Heart left ventricle (tissue), 16 donors: Measurements from ENCODE around the gene TRIM25. TPM values are rescaled to one million over a fixed set of nuclear protein-coding genes. Genes with fewer than 3 reads are reported as not detected.

Experiments used
- ATAC-seq, 4 donors: fragments of 200-7000 bp; cut with Tn5 transposase; one replicate each; pipeline ENCODE4 v1.9.1; 2020 to 2022; ENCODE audit warnings: moderate library complexity in 4 of 4, mild to moderate bottlenecking in 3 of 4, moderate number of reproducible peaks in 1 of 4
- DNase-seq, 5 donors: peaks; one replicate each; pipeline ENCODE4 v3.0.0-alpha.2; 2020
- H3K27ac ChIP-seq, 12 donors: fragments of 200-600 bp; sonication (generic) in 4 of 12; one replicate each; pipeline versions ENCODE4 v1.5.0 to v1.8.0; 2016 to 2022; ENCODE audit warnings: mild to moderate bottlenecking in 2 of 12
- H3K27me3 ChIP-seq, 9 donors: fragments of 200-600 bp; sonication (generic) in 2 of 9; one replicate each; pipeline versions ENCODE4 v1.5.1 to v1.8.0; 2016 to 2022; ENCODE audit warnings: mild to moderate bottlenecking in 3 of 9
- H3K36me3 ChIP-seq, 9 donors: fragments of 200-600 bp; sonication (generic) in 2 of 9; one replicate each; pipeline versions ENCODE4 v1.5.0 to v1.8.0; 2018 to 2022; ENCODE audit warnings: mild to moderate bottlenecking in 2 of 9
- H3K4me1 ChIP-seq, 12 donors: fragments of 200-600 bp; sonication (generic) in 4 of 12; one replicate each; pipeline versions ENCODE4 v1.5.0 to v1.8.0; 2016 to 2022; ENCODE audit warnings: mild to moderate bottlenecking in 3 of 12
- H3K4me3 ChIP-seq, 12 donors: fragments of 200-600 bp; sonication (generic) in 4 of 12; one replicate each; pipeline versions ENCODE4 v1.5.0 to v1.8.0; 2017 to 2022; ENCODE audit warnings: mild to moderate bottlenecking in 9 of 12, moderate library complexity in 4 of 12
- H3K9me3 ChIP-seq, 12 donors: fragments of 200-600 bp; sonication (generic) in 4 of 12; one replicate each; pipeline versions ENCODE4 v1.5.0 to v1.8.0; 2016 to 2022; ENCODE audit warnings: mild to moderate bottlenecking in 1 of 12
- CTCF ChIP-seq, 12 donors: fragments of 200-600 bp; sonication (generic) in 4 of 12; IDR thresholded peaks; one replicate each; pipeline versions ENCODE4 v1.5.0 to v1.8.0; 2018 to 2022; ENCODE audit warnings: antibody characterized with exemption in 12 of 12, mild to moderate bottlenecking in 5 of 12
- POLR2A ChIP-seq, 2 donors: fragments of 450-650 bp; IDR thresholded peaks; one replicate each; pipeline ENCODE4 v1.6.1; 2017; ENCODE audit warnings: antibody characterized with exemption in 2 of 2, mild to moderate bottlenecking in 2 of 2, moderate library complexity in 2 of 2
- WGBS, 4 donors: extraction: QIAGEN DNeasy Blood & Tissue Kit in 2 of 4; methylation state at CpG; one replicate each; pipeline versions ENCODE4 v1.1.5 to v1.1.7; 2013 to 2018; 5-methylcytosine and 5-hydroxymethylcytosine counted together
- intact Hi-C, 10 donors: fragments of 100-400 bp; cut with DNase I; formaldehyde crosslinking; loops; one replicate each; pipeline versions ENCODE4 v1.11.1 to v1.14.2; 2022
- polyA plus RNA-seq, 2 donors: library from polyadenylated mRNA; stranded (reverse); fragments of 200-250 nt; gene quantifications; one replicate each; pipeline ENCODE4 v1.2.3, GENCODE V29; 2013
- total RNA-seq, 9 donors: library from RNA; depleted of rRNA in 2 of 9; stranded (reverse); fragments of >200 nt in 2 of 9; fragmentation: NEBNext Ultra II Directional in 3 of 9; extraction: Animal tissue kit (Norgen Biotek cat#: 25700) in 3 of 9; gene quantifications; one replicate each; pipeline versions ENCODE4 v1.1.0 to v1.2.4, GENCODE V29; 2016 to 2023
- donor health status: ischemic (EF 13 %, LVEDD 7.1; RV severe dilation, severe dysfunction).
- donor health status: healthy with polysubstance abuse.
- donor health status: DM: no; HTN: yes; CAD: no.
- donor health status: DM: no; HTN: no; CAD: no.
- donor health status: ischemic (EF 25% LVEDD 6.9; RV normal size, moderate dysfunction).
- donor health status: ischemic (EF 25% LVEDD 5.7; RV mildly dilated, moderate dysfunction).
- donor health status: healthy.
- donor health status: DM: yes; HTN: yes; CAD: no.
- donor health status: ischemic (EF 35%, LVEDD 5.7; RV mildly dilated, moderate dysfunction).
- donor health status: nonischemic (EF 11% LVEDD 7.7; RV severe dilation, severe dysfunction).
- donor health status: DM: yes; HTN: yes; CAD: no.
- donor health status: PGD.
- donor health status: ischemic (EF 29% LVEDD 5.4; RV normal size, mild dysfunction).
- donor health status: nonischemic (EF 23%, LVEDD 6.1; RV moderate dilation, normal function).

Gene TRIM25
- total and polyA plus RNA-seq, 11 donors = 9.2 to 55.9 (median 14.9) TPM

GRCh38 chr17:56928586-56928985 is 14.7 kb upstream of the TRIM25 start:
- TF ChIP-seq CTCF (IDR thresholded peaks at IDR 0.05) (no peak), POLR2A (IDR thresholded peaks at IDR 0.05) (no peak)
- ATAC-seq (no peak), DNase-seq (no peak)
- no peak overlapping the region for H3K27ac ChIP-seq
- no peaks in the 10 kb centered on the region for H3K27me3 ChIP-seq
- intact Hi-C loops = no loop called here
- no peak overlapping the region for H3K4me3 ChIP-seq
- H3K9me3 ChIP-seq = peaks cover 0 to 26% (median 2%) of the 10 kb centered on the region in 12 donors
- no peaks in the 10 kb centered on the region for H3K4me1 ChIP-seq
- peaks cover 0 to 3% (median 0%) of the 10 kb centered on the region in 9 donors for H3K36me3 ChIP-seq
- 93 to 99% (median 96%) methylated on average over 2 of the region's 2 CpGs for WGBS, 4 donors

GRCh38 chr17:56926704-56927103 is 12.9 kb upstream of the TRIM25 start:
- intact Hi-C loops = no loop called here
- DNase-seq (no peak), ATAC-seq (no peak)
- Histone ChIP-seq H3K27ac (no peak overlapping the region), H3K9me3 (peaks cover 0 to 26% (median 2%) of the 10 kb centered on the region in 12 donors), H3K4me1 (no peaks in the 10 kb centered on the region), H3K27me3 (no peaks in the 10 kb centered on the region), H3K4me3 (no peak overlapping the region), H3K36me3 (no peaks in the 10 kb centered on the region)
- 71 to 83% (median 81%) methylated on average over 2 of the region's 2 CpGs for WGBS, 4 donors
- TF ChIP-seq CTCF (IDR thresholded peaks at IDR 0.05) (no peak), POLR2A (IDR thresholded peaks at IDR 0.05) (no peak)

GRCh38 chr17:56926270-56926669 is 12.4 kb upstream of the TRIM25 start:
- TF ChIP-seq POLR2A (IDR thresholded peaks at IDR 0.05) (no peak), CTCF (IDR thresholded peaks at IDR 0.05) (no peak)
- ATAC-seq = no peak
- no peak for DNase-seq
- Histone ChIP-seq H3K27me3 (no peaks in the 10 kb centered on the region), H3K4me3 (no peak overlapping the region), H3K27ac (no peak overlapping the region), H3K9me3 (peaks cover 0 to 22% (median 2%) of the 10 kb centered on the region in 12 donors), H3K36me3 (no peaks in the 10 kb centered on the region), H3K4me1 (no peaks in the 10 kb centered on the region)
- intact Hi-C loops = no loop called here

GRCh38 chr17:56925088-56925487 is 11.2 kb upstream of the TRIM25 start:
- Histone ChIP-seq H3K27ac (no peak overlapping the region), H3K27me3 (no peaks in the 10 kb centered on the region), H3K9me3 (peaks cover 0 to 14% (median 2%) of the 10 kb centered on the region in 12 donors), H3K36me3 (no peaks in the 10 kb centered on the region), H3K4me3 (no peak overlapping the region), H3K4me1 (no peaks in the 10 kb centered on the region)
- DNase-seq = no peak
- no peak for ATAC-seq
- TF ChIP-seq CTCF (IDR thresholded peaks at IDR 0.05) = no peak
- TF ChIP-seq POLR2A (IDR thresholded peaks at IDR 0.05) = no peak
- 69 to 91% (median 81%) methylated on average over 2 of the region's 2 CpGs for WGBS, 4 donors
- intact Hi-C loops = no loop called here
